BJ (cell line): Measurements from ENCODE around the gene LDB2. TPM values are rescaled to one million over a fixed set of nuclear protein-coding genes. Genes with fewer than 3 reads are reported as not detected.
A peak's percentile ranks its signal among the peaks of the same experiment; 100 is the strongest.

Source experiments
- CTCF ChIA-PET: fragments of 350-600 bp; formaldehyde crosslinking; extraction: SDS; loops from one replicate; lab custom pipeline; 2021; ENCODE audit warnings: antibody characterized with exemption, inconsistent platforms; lab: Yijun Ruan, JAX
- POLR2A ChIA-PET: fragments of 300-600 bp; sonication (Branson Sonifier 250); formaldehyde crosslinking; extraction: SDS; loops from one replicate; lab custom pipeline; 2021; ENCODE audit warnings: antibody characterized with exemption; lab: Charles Lee
- DNase-seq: peaks from one replicate; pipeline ENCODE4 v3.0.0-alpha.2; 2011; ENCODE audit warnings: low read depth
- H3K27me3 ChIP-seq: 2 replicates; pipeline ENCODE4 v1.6.0; 2011; ENCODE audit warnings: low read length; ENCODE audit not compliant: control insufficient read depth, insufficient read depth
- H3K36me3 ChIP-seq: 2 replicates; pipeline ENCODE4 v1.5.1; 2011; ENCODE audit warnings: low read length; ENCODE audit not compliant: control insufficient read depth, insufficient read depth
- H3K4me3 ChIP-seq: 2 replicates; pipeline ENCODE4 v1.5.1; 2011; ENCODE audit warnings: low read depth, mild to moderate bottlenecking, control low read depth, low read length
- CTCF ChIP-seq: IDR thresholded peaks from 2 replicates; pipeline ENCODE4 v1.5.1; 2011; ENCODE audit warnings: low read depth, mild to moderate bottlenecking, control low read depth, inconsistent platforms, low read length, moderate library complexity; ENCODE audit not compliant: insufficient read depth
- polyA plus RNA-seq: library from polyadenylated mRNA; depleted of rRNA; stranded (reverse); fragments of >200 nt; gene quantifications from 2 replicates; pipeline ENCODE4 v1.2.3, GENCODE V29; 2011

Gene LDB2
- polyA plus RNA-seq, 1 experiment, result 79.7 TPM

- H3K27me3 ChIP-seq, result no peaks in the 10 kb centered on the region
- ChIA-PET CTCF (interaction anchor here (1.4 to 2.3 kb wide), 2 partner anchors 9 to 12 kb away, joined by 4 to 7 read pairs; no protein-coding TSS in a partner anchor), POLR2A (no interaction called here)
- H3K4me3 ChIP-seq, result no peak overlapping the region
- H3K36me3 ChIP-seq, result no peaks in the 10 kb centered on the region; the same call in 1 of the 2 replicates
- no peak for DNase-seq
- no peak for TF ChIP-seq CTCF
Observed at GRCh38 chr4:16865209-16865896, 33.1 kb downstream of the LDB2 start.

DNA sequence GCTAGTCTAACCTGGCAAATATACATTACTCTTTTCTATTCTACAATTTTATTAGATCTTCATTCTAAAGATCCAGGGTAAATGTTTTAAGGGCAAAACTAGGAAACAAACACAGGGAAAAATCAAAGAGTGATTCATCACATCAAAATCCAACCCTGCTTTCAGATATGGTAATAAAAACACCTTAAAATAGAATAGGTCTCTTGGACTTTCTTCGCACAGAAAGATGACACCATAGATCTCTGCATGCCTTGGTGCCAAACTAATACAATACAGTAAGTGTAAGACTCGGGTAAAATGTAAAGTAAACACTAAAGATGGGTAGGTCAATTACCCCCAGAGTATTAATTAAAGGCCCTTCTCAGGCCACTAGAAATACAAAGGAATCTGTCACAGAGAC is 34.2 kb downstream of the LDB2 start:
- TF ChIP-seq CTCF, result no peak
- POLR2A ChIA-PET, result no interaction called here
- CTCF ChIA-PET, result interaction anchor here (2.3 kb wide), 1 partner anchor 13 kb away, joined by 7 read pairs; no protein-coding TSS in a partner anchor
- H3K4me3 ChIP-seq, result no peak overlapping the region
- no peak for DNase-seq
- no peaks in the 10 kb centered on the region for H3K27me3 ChIP-seq
- H3K36me3 ChIP-seq, result no peaks in the 10 kb centered on the region; the same call in 1 of the 2 replicates

DNA sequence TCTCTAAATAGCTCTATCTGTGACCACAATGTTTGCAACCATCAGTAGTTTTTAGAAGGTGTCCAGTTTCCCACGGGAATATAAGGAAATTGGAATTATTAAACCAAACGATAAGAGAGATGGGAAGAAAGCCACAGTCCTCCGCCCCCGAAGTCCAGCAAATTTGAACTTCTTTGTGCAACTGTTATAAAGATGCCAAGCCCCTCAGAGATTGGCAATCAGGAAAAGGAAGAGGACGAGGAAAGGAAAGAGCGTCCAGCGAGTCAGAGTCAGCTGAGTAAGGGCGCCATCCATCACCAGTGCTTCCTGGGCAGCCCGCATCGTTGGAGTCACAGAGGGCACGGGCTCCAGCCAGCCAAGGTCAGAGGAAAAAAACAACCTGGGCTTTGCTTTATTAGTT is 35.7 kb downstream of the LDB2 start:
- H3K27me3 ChIP-seq, result no peaks in the 10 kb centered on the region
- no peaks in the 10 kb centered on the region; the same call in 1 of the 2 replicates for H3K36me3 ChIP-seq
- CTCF ChIA-PET, result no interaction called here
- no peak overlapping the region for H3K4me3 ChIP-seq
- no peak for TF ChIP-seq CTCF
- POLR2A ChIA-PET, result no interaction called here
- no peak for DNase-seq

DNA sequence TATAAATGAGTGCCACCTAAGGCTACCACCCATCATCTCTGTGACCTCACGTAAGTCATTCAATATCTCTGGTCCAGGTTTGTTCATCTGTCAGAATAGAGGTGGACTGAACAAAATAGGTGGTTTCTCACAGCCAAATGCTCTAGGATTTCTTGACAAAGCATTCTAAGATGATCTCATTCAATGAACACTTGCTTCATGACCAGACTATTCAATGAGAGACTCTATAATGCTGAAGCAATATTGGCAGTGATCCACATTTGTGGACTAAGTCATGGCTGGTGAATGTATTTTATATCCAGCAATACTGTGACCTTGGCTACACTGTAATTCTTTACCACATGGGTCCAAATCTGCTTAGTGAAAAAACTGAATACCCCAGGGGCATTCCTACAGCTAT is 37.9 kb downstream of the LDB2 start:
- Histone ChIP-seq H3K4me3 (no peak overlapping the region), H3K27me3 (no peaks in the 10 kb centered on the region), H3K36me3 (no peaks in the 10 kb centered on the region; the same call in 1 of the 2 replicates)
- ChIA-PET POLR2A (no interaction called here), CTCF (no interaction called here)
- TF ChIP-seq CTCF, result no peak
- peak; percentile 66 for DNase-seq

DNA sequence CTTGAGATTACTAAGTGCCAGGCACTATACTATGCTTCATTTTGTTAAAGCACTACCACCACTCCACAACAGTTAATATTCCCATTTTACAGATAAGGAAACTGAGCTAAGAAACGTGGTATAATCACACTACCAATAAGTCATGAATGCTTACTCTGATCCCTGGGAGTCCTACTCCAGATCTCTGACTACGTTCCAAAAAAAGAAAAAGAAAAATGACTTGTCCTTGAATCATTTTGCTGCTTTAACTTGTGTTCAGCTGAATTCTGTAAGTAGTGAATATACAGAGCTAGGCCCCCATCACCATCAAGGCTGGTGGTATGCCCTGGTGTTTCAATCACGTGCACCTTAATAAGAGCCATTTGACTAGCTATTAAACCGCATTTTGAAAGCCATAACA is 39.4 kb downstream of the LDB2 start:
- H3K27me3 ChIP-seq, result no peaks in the 10 kb centered on the region
- H3K36me3 ChIP-seq, result no peaks in the 10 kb centered on the region; the same call in 1 of the 2 replicates
- no peak for DNase-seq
- CTCF ChIA-PET, result interaction anchor here (1.2 kb wide), 1 partner anchor 27 kb away, joined by 3 read pairs; no protein-coding TSS in a partner anchor
- POLR2A ChIA-PET, result no interaction called here
- TF ChIP-seq CTCF, result no peak
- no peak overlapping the region for H3K4me3 ChIP-seq
